Head of caudate nucleus (tissue), 42 donors: ENCODE measurements around the gene CRIP1.

Experiments used
- DNase-seq, 42 donors: peaks; one replicate each; pipeline versions ENCODE4 v3.0.0 to v3.0.0-alpha.2; 2020 to 2021; ENCODE audit warnings: mixed read lengths in 7 of 42
- intact Hi-C: fragments of 100-400 bp; cut with DNase I; formaldehyde crosslinking; loops from one replicate; pipeline ENCODE4 v1.15.0; 2022

The CRIP1 gene

DNA sequence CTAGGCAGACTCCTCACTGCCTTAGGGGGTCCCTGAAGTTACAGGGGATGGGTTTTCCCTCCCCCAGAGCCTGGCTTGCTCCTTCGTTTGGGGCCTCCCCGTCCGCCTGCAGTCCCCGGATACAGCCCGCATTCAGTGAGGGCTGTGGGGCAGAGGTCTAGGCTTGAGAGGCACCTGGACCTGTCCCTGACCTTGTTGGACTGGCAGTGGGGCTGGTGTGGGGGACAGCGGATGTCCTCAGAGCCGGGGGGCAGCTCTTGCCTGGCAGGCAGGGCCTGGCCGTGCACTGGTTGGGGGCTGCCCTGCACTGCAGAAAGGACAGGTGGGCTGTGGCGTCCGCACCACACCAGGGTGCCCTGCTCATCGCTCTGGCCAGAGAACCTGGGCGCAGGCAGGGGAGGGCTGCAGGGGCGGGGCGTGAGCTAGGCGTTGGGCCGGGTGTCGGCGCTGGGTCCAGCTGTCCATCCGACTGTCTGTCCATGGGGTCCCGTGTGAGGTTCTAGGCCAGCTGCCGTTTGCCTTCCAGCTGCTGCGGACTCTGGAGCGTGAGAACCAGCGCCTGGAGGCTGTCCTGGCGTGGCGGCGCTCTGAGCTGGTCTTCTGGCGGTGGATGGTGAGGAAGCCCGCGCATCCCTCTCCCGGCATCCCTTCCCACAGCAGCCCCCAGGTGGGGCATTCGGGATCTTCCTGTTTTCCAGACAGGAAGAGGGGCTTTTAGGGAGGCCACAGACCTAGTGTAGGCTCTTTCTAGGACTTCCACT, 10.3 kb downstream of the CRIP1 start:
- intact Hi-C loops, result no loop called here
- DNase-seq, result peak in 2 of 42 donors; percentile 1 to 9

DNA sequence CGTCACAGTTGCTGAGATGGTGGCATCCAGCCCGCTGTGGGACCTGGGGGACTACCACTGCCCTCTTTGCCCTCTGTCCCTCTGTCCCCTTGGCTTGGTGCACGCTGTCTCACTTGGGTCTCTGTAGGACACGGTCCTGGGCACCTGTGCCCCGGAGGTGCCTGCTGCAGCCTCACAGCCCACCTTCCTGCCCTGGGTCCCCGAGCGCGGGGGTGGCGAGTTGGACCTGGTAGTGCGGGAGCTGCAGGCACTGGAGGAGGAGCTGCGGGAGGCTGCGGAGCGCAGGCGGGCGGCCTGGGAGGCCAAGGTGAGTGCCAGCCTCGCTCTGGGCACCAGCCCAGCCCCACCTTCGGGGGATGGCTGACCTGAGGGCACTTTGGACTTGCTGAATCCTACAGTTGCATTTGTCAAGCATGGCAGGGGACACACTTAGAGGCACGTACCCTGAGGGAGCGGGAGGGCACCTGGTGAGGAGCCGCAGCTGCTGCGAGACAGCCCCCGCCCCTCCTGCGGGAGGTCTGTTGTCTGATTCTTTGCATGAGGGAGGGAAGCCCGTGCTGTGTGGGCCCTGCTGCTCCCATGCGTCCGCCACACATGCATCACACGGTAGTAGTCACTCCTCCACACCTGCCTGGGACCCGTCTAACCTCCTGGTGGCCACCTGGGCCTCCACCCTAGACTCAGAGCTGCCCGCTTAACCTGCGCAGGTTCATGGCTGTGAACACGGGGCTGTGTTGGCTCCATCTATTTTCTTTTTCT, 11.2 kb downstream of the CRIP1 start:
- DNase-seq, result peak in 2 of 42 donors; percentile 3 to 13
- intact Hi-C loops, result no loop called here

DNA sequence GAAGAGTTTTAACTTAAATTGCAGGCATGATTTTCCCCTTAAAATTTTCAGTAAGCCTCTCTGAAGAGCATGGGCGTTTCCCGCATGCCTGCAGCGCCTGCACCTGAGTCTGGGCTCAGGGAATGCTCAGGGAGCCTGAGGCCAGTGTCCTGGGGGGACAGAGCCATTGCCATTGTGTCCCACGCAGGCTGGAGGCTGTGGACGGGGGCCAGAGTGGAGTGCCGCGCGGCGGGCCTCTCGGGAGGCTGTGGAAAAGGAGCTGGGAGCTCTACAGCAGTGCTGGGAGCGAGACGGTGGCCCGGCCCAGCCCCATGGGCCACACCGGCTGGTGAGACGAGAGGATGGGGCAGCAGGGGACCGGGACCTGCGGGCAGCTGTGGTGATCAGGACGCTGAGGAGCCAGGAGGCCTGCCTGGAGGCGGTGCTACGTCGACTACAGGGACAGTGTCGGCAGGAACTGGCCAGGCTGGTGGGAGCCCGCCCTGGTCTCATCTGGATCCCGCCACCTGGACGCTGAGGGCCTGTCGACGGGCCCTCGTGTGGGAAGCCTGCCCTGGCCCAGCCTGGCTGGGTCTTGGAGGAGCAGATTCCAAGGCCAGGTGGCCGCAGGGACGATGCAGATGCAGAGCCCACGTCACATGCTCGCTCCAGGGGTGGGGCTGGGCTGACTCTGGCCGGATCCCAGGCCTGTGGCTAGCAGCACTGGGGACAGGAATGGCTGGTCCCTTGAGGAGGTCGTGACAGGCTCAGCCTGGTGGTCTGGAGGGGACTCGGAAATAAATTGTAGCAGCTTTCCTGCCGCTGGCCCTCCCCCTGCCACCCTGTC, 12.0 kb downstream of the CRIP1 start:
- DNase-seq, result peak in 40 of 42 donors; percentile 44 to 88 (median 73)
- intact Hi-C loops, result no loop called here

DNA sequence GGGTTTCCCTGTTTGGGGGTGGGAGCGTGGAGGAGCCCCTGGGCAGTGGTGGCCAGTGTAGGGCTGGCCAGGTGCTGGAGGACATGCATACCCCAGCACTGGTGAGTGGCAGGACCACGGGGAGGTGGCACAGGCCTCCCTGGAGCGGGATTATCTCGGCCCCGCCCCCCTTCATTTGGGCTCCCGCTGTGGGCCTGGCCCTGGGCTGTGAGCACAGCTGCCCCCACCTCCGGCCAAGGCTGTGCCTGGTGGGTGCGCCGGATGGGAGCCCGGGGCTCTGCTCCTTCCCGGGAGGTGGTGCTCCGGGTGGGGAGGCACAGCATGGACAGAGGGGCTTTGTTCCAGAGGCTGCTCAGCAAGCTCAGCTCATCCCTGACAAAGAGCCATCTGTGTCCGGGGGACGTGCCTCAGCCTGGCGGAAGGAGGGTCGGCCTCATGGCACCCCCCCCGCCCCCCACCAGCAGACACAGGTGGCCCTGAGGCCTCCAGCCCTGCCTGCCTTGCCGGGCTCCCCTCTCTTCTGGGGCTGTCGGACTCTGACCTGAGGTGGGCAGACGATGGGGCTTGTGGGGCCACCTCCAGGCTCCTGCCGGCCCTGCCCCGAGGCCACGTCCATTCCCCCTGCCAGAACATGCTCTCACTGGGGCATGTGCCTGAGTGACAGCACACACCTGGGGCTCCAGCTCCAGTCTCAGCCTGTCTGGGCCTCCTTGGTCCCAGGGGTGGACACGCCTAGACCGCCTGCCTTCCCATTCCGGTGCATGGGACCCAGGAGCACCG, 12.8 kb downstream of the CRIP1 start:
- intact Hi-C loops, result no loop called here
- peak; percentile 76 to 97 (median 93) for DNase-seq

DNA sequence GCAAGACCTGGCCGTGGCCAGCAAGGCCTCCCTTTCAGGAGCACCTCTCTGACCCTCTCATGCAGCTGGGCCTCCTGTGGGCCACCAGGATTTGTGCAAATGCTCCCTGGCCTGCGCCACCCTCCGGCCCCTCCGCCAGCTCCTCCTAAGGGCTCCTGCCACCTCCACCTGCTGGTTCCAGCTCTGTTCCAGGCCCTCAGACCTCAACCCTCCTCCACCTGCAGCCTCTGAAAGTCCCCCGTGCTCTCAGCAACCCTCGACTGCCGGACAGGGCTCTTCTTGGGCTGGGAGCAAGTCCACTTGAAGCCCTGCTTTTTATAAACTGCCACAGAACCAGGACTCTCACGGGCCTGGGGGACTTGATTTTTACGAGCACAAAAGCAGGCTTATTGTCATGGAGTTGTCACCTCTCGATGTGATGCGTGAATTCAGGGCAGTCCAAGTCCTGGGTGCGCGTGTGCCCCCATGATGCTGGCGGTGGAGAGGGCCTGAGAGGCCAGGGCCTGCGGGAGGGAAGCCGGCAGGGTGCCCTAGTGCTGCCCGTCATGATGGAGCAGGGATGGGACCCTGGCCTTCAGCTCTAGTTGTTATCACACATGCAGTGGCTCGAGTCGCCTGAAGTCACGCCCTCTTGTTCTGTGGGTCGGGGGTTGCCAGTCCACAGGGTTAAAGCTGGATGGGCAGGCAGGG, 13.5 kb downstream of the CRIP1 start:
- DNase-seq, result peak in 4 of 42 donors; percentile 16 to 43 (median 22)
- intact Hi-C loops, result no loop called here

DNA sequence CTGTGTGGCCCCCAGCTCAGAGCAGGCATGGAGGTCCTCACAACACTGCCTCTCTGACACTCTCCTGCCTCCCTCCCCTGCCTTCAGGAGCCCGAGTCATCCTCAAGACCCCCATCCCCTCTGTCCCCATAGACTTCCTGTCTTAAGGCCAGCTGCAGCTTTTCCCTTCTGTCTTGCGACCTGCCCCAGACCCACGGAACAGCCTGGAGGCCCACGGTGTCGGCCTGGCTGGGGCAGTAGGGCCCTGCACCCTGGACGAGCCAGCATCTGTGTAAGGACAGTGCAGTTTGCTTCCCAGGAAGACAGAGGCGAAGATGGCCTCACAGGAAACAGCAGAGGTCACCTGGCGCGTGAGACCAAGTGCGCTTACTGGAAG, 14.0 kb downstream of the CRIP1 start:
- DNase-seq, result peak in 3 of 42 donors; percentile 14 to 37 (median 14)
- intact Hi-C loops, result no loop called here

DNA sequence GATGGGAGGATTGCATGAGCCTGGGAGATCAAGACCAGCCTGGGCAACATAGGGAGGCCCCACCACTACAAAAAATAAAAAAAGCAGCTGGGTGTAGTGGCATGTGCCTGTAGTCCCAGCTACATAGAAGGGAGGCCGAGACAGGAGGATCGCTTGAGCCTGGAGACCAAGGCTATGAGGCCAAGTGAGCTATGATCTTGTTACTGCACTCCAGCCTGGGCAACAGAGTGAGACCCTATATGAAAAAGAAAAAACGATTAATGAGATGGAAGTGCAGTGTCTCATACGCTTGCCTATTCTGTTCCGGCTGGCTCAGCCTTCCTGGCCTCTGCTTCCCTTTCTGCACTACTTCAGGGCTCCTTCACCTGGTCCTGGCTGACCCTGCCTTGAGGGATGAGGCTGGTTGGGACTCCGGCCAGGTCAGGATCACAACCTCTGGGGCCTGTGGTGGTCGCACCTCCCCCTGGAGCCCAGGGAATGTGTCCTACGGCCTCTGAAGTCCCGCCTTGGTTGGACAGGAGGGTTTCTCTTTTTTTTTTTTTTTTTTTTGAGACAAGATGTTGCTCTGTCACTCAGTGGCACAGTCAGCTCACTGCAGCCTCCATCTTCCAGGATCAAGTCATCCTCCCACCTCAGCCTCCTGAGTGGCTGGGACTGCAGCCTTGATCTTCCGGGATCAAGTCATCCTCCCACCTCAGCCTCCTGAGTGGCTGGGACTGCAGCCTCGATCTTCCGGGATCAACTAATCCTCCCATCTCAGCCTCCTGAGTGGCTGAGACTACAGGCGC, 15.0 kb downstream of the CRIP1 start:
- intact Hi-C loops, result no loop called here
- peak in 3 of 42 donors; percentile 1 to 25 (median 13) for DNase-seq

DNA sequence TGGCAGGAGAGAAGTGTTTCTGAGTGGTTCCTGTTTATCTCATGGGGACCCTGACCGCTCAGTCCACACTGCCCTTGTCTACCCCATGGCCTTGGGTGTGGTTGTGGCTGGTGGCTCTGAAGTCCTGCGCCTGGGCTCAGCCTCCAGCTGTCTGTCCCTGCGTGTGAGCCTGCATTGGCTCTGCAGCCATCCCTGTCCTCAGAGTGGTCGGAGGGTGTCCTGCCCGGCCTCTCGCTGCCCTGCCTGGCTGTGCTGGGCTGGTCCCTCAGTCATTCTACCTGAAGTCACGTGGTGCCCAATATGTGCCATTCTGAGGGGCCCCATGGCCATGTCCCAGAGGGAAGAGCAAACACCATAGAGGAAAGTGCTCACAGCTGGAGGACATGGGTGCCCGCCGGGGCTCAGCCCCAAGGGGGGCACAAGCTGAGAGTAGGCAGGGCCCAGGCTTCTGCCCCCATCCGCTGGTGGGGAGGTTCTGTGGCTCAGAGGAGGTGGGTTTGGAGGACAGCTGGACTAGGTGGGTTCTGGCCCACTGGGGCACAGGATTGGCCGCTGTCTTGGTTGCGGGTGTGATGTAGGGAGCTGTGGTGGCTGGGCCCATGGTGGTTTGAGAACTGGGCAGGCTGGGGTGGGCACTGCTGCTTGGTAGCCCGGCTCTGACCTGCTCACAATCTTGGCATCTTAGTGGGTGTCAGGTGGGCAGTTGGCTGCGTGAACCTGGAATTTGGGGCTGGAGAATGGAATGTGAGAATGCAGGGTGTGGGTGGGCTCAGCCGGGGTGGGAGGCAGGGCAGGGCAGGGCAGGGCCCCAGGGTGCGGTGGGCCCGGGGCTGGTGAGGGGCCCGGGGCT, 16.0 kb downstream of the CRIP1 start:
- intact Hi-C loops, result no loop called here
- peak in 3 of 42 donors; percentile 10 to 38 (median 13) for DNase-seq

DNA sequence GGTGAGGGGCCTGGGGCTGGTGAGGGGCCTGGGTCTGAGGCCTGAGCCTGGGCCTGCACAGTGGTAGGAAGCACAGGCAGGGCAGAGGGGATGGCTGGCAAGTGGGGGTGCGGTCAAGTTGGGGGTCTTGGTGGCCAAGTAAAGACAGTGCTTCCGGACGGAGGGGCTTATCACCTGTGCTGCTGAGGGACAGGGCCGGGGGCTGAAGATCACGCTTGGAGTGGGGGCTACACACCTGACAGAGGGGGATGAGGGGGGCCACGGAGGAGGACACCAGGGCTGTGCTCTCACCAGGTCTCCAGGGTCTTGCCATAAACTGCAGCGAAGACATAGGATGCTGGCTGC, 16.6 kb downstream of the CRIP1 start:
- peak in 3 of 42 donors; percentile 7 to 28 (median 10) for DNase-seq
- intact Hi-C loops, result no loop called here

DNA sequence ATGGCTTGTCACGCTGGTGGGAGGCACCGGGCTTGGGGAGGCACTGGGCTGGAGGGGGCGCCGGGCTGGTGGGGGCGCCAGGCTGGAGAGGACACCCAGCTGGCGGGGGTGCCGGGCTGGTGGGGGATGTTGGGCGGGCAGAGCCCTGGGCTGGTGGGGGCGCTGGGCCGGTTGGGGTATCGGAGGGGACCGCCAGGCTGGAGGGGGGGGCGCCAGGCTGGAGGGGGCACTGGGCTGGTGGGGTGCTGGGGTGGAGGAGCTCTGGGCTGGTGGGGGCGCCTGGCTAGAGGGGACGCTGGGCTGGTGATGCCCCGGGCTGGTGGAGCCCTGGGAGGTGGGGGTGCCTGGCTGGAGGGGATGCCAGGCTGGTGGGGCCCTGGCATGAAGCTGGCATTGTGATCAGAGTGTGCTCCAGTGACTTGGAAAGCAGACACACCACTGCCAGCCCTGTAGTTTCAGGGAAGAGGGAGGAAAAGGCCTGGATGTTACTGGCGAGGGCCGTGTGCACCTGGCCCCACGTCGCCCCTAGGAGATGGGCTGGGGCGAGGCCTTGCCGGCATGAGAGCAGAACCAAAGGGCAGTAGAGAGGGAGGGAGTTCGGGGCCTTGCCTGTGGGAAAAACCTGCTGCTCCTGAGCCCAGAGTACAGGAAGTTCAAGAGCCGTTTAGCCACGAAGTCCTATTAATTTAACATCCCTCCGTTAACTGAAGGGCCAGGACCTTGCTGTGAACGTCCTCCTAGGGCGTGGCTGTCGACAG, 17.4 kb downstream of the CRIP1 start:
- intact Hi-C loops, result no loop called here
- peak in 3 of 42 donors; percentile 11 to 42 (median 12) for DNase-seq

DNA sequence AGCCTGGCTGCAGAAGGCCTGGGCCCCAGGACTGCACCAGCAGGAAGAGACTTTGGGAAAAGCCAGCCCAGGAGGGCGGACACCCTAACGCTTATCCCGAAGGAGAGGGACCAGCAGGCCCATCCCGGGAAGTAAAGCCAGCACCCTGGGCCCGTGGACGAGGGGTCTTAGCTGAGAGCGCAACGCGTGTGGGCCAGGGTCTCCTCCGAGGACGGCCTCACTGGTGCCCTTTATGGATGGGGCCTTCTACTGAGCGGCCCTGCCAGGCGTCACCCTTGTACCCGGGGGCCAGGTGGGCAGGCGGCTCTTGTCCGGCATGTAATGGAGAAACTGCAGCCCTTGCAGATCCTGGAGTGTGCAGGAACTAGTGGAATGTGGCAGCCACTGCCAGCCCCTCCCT, 18.4 kb downstream of the CRIP1 start:
- intact Hi-C loops, result no loop called here
- DNase-seq, result peak in 2 of 42 donors; percentile 8 to 39

DNA sequence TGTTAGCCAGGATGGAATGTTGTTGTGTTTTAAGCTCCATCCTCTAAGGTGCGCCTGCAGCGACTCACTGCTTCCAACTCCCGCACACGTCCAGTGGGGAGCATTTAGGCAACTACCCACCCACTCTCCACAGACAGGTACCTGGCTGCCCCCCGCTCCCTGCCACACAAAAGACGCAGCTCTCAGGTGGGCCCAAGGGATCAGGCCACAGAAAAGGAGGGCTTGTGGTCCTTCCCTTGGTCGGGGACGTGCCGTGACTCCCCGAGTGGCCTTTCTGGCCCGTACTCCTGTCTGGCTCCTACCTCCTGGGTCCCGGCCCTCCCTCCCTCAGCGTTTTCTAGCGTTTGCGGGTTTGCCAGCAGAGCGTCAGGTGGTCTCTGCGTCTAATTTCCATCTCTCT, 20.6 kb downstream of the CRIP1 start:
- intact Hi-C loops, result no loop called here
- DNase-seq, result peak in 2 of 42 donors; percentile 4 to 11

DNA sequence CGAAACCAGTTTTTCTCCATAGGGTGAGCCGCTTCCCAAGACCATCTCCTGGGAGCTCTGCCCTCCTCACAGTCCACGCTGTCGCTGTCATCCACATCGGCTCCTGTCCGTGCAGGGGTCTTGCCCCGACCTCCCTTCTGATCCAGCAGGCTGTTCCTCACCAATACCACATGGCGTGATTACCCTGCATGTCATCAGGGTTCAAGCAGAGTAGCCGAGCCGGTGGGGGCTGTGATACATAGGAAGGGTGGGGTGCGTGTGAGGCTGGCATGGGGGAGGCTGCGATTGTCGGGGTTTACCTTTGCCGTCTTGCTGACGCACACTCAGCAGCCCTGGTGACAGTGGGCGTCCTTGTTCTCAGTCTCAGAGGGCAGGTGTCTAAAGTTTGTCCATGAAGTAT, 21.4 kb downstream of the CRIP1 start:
- intact Hi-C loops, result no loop called here

DNA sequence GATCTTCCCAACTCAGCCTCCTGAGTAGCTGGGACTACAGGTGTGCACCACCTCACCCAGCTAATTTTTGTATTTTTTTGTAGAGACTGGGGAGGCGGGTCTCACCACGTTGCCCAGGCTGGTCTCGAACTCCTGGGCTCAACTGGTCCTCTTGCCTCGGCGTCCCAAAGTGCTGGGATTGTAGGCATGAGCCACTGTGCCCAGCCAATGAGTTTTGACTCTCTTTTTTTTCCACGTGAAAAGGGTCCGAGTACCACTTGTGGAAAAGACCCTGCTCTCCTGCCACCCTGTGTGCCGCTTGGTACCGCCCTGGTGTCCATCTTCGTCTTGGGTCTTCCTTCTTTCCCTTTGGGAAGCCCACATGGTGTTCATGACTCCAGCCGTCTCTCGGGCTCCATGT, 21.9 kb downstream of the CRIP1 start:
- intact Hi-C loops, result no loop called here
- DNase-seq, result peak in 2 of 42 donors; percentile 3 to 16

More for the DNA sequence above, 21.4 kb downstream of the CRIP1 start:
- DNase-seq, result peak in 4 of 42 donors; percentile 26 to 67 (median 43)

DNA sequence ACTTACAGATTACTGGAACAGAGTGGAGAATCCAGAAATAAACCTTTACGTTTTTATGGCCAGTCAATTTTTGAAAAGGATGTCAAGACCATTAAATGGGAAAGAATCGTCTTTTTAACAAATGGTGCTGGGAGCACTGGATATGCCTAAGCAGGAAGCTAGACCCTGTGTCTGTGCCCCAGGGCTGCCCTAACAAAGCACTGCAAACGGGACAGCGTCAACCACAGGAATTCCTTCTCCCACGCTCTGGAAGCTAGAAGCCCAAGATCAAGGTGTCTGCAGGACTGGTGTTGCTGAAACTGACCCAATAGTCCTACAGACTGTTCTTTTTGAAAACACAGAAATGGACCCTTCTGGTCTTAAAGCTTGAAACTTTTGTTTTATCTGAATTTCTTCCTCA, 30.4 kb downstream of the CRIP1 start:
- peak in 1 of 42 donors; percentile 6 for DNase-seq
- intact Hi-C loops, result no loop called here
